ENCODE results near the gene PI4KA. TPM values are rescaled to one million over a fixed set of nuclear protein-coding genes. Genes with fewer than 3 reads are reported as not detected.

Gene PI4KA
- total RNA-seq, 1 experiment from 2014 or later: 71.6 TPM

GRCh38 chr22:20725987-20726558 lies 132.5 kb downstream of the PI4KA start:
- intact Hi-C loops (cut with micrococcal nuclease; ENCODE audit: unreplicated experiment): no loop called here
- H3K27ac ChIP-seq (ENCODE audit: low read depth, low read length, poor library complexity, severe bottlenecking): no peak overlapping the region
- no peaks in the 10 kb centered on the region for H3K4me1 ChIP-seq (ENCODE audit: insufficient read depth, low read length, poor library complexity, severe bottlenecking)
- no peaks in the 10 kb centered on the region for H3K27me3 ChIP-seq (replicated peaks; ENCODE audit: insufficient read depth, low read depth, low read length, poor library complexity)
- DNase-seq (ENCODE audit: low spot score): no peak
- peaks cover 8% of the 10 kb centered on the region for H3K36me3 ChIP-seq (ENCODE audit: insufficient read depth, low read length, poor library complexity, severe bottlenecking)
- POLR2A ChIA-PET (ENCODE audit: low non-redundant PET): no interaction called here
- H3K4me3 ChIP-seq (ENCODE audit: low read depth, low read length, poor library complexity, severe bottlenecking): no peak overlapping the region
- BruUV-seq (replicated peaks): no TSS peak
- CTCF ChIA-PET: no interaction called here
- TF ChIP-seq, protein P1, sequence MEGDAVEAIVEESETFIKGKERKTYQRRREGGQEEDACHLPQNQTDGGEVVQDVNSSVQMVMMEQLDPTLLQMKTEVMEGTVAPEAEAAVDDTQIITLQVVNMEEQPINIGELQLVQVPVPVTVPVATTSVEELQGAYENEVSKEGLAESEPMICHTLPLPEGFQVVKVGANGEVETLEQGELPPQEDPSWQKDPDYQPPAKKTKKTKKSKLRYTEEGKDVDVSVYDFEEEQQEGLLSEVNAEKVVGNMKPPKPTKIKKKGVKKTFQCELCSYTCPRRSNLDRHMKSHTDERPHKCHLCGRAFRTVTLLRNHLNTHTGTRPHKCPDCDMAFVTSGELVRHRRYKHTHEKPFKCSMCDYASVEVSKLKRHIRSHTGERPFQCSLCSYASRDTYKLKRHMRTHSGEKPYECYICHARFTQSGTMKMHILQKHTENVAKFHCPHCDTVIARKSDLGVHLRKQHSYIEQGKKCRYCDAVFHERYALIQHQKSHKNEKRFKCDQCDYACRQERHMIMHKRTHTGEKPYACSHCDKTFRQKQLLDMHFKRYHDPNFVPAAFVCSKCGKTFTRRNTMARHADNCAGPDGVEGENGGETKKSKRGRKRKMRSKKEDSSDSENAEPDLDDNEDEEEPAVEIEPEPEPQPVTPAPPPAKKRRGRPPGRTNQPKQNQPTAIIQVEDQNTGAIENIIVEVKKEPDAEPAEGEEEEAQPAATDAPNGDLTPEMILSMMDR (conservative IDR thresholded peaks at IDR 0.05; ENCODE audit: low read depth, low read length): no peak
- TF ChIP-seq EZH2 (IDR thresholded peaks at IDR 0.05; ENCODE audit: borderline replicate concordance, low read depth, low read length, poor library complexity, severe bottlenecking): no peak
- H3K9me3 ChIP-seq (ENCODE audit: low read depth, low read length, poor library complexity, severe bottlenecking): no peaks in the 10 kb centered on the region

- Histone ChIP-seq H3K27me3 (replicated peaks; ENCODE audit: insufficient read depth, low read depth, low read length, poor library complexity) (no peaks in the 10 kb centered on the region), H3K27ac (ENCODE audit: low read depth, low read length, poor library complexity, severe bottlenecking) (no peak overlapping the region), H3K4me1 (ENCODE audit: insufficient read depth, low read length, poor library complexity, severe bottlenecking) (no peaks in the 10 kb centered on the region), H3K36me3 (ENCODE audit: insufficient read depth, low read length, poor library complexity, severe bottlenecking) (peaks cover 8% of the 10 kb centered on the region), H3K4me3 (ENCODE audit: low read depth, low read length, poor library complexity, severe bottlenecking) (no peak overlapping the region), H3K9me3 (ENCODE audit: low read depth, low read length, poor library complexity, severe bottlenecking) (no peaks in the 10 kb centered on the region)
- intact Hi-C loops (cut with micrococcal nuclease; ENCODE audit: unreplicated experiment): no loop called here
- no peak for TF ChIP-seq EZH2 (IDR thresholded peaks at IDR 0.05; ENCODE audit: borderline replicate concordance, low read depth, low read length, poor library complexity, severe bottlenecking)
- TF ChIP-seq, protein P1 (conservative IDR thresholded peaks at IDR 0.05; ENCODE audit: low read depth, low read length): no peak
- ChIA-PET POLR2A (ENCODE audit: low non-redundant PET) (no interaction called here), CTCF (no interaction called here)
- BruUV-seq (replicated peaks): no TSS peak
- no peak for DNase-seq (ENCODE audit: low spot score)
Observed at GRCh38 chr22:20724676-20725454, 133.7 kb downstream of the PI4KA start.

GRCh38 chr22:20721409-20722218 lies 137.0 kb downstream of the PI4KA start:
- DNase-seq (ENCODE audit: low spot score): no peak
- H3K4me3 ChIP-seq (ENCODE audit: low read depth, low read length, poor library complexity, severe bottlenecking): no peak overlapping the region
- CTCF ChIA-PET: no interaction called here
- no peaks in the 10 kb centered on the region for H3K27me3 ChIP-seq (replicated peaks; ENCODE audit: insufficient read depth, low read depth, low read length, poor library complexity)
- H3K9me3 ChIP-seq (ENCODE audit: low read depth, low read length, poor library complexity, severe bottlenecking): no peaks in the 10 kb centered on the region
- POLR2A ChIA-PET (ENCODE audit: low non-redundant PET): no interaction called here
- BruUV-seq (replicated peaks): no TSS peak
- TF ChIP-seq, protein P1 (conservative IDR thresholded peaks at IDR 0.05; ENCODE audit: low read depth, low read length): no peak
- TF ChIP-seq EZH2 (IDR thresholded peaks at IDR 0.05; ENCODE audit: borderline replicate concordance, low read depth, low read length, poor library complexity, severe bottlenecking): no peak
- peaks cover 5% of the 10 kb centered on the region for H3K36me3 ChIP-seq (ENCODE audit: insufficient read depth, low read length, poor library complexity, severe bottlenecking)
- H3K27ac ChIP-seq (ENCODE audit: low read depth, low read length, poor library complexity, severe bottlenecking): no peak overlapping the region
- intact Hi-C loops (cut with micrococcal nuclease; ENCODE audit: unreplicated experiment): no loop called here
- no peaks in the 10 kb centered on the region for H3K4me1 ChIP-seq (ENCODE audit: insufficient read depth, low read length, poor library complexity, severe bottlenecking)
